Stimulated activated naive CD8-positive, alpha-beta T cell treated with anti-CD3 and anti-CD28 coated beads, Interleukin-15, amount 100 ng/mL, for 72 hours (primary cell): Measurements from ENCODE around the gene SLC39A11.

Experiments
- ATAC-seq: fragments of 150-1000 bp; cut with Tn5 transposase; 2 replicates; pipeline ENCODE4 v1.10.0; 2021; ENCODE audit warnings: mild to moderate bottlenecking, moderate library complexity
- DNase-seq, 2 donors: peaks; one replicate each; pipeline ENCODE4 v3.0.0; 2021 to 2022
- H3K27ac Mint-ChIP-seq, 2 donors: one replicate each; pipeline ENCODE4 v1.8.0; 2022; ENCODE audit warnings: mild to moderate bottlenecking in 2 of 2, mixed read lengths in 2 of 2, moderate library complexity in 2 of 2
- H3K27me3 Mint-ChIP-seq: one replicate; pipeline ENCODE4 v1.8.0; 2022; ENCODE audit warnings: mixed read lengths
- H3K4me1 Mint-ChIP-seq: one replicate; pipeline ENCODE4 v1.8.0; 2022; ENCODE audit warnings: mild to moderate bottlenecking, mixed read lengths
- H3K4me3 Mint-ChIP-seq, 2 donors: one replicate each; pipeline ENCODE4 v1.8.0; 2022; ENCODE audit warnings: mild to moderate bottlenecking in 2 of 2, mixed read lengths in 2 of 2, moderate library complexity in 1 of 2
- H3K9me3 Mint-ChIP-seq, 2 donors: one replicate each; pipeline ENCODE4 v1.8.0; 2022; ENCODE audit warnings: mixed read lengths in 2 of 2

SLC39A11 gene

DNA sequence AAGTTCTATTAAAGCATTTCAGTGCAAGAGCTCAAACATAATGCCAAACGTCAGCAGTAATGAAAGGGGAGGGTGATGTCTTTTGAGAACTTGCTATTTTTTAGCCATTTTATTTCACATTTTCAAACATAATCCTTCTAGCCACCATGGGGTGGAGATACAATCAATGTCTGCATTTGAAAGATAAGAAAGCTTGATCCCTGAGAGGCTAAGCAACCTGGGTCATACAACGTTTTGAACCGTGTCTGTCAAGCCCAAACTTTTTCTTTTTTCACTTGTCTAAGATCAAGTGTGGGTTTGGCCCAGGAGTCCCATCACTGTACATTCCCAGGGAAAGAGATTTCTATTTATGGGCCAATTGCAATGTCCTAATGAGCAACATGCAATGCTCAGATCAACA lies 331.1 kb downstream of the SLC39A11 start:
- Mint-ChIP-seq H3K9me3 (peaks cover 2% of the 10 kb centered on the region in 2 donors), H3K4me3 (no peak overlapping the region), H3K27ac (no peak overlapping the region), H3K27me3 (no peaks in the 10 kb centered on the region), H3K4me1 (no peaks in the 10 kb centered on the region)
- DNase-seq (no peak), ATAC-seq (no peak)

DNA sequence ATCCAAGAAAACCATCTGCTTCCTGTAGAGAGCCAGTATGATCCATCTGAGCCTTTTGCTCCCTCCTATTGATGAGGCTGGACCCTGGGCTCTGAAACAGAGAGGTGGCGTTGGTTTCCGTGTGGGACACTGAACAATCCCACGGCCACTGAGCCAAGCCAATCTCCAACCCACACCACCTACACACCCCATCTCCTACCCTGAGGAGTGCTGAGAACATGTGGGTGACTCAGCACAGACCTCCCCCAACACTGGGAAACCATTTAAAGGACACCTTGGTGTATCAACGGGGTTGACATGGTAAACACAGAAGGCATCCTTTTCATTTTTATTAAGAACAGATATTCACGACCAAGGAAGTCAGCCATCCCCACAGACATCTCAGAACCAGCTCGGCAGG lies 332.1 kb downstream of the SLC39A11 start:
- H3K4me3 Mint-ChIP-seq: no peak overlapping the region
- no peaks in the 10 kb centered on the region for H3K27me3 Mint-ChIP-seq
- no peaks in the 10 kb centered on the region for H3K4me1 Mint-ChIP-seq
- ATAC-seq: no peak
- H3K9me3 Mint-ChIP-seq: peaks cover 5 to 9% of the 10 kb centered on the region in 2 donors
- no peak overlapping the region for H3K27ac Mint-ChIP-seq
- DNase-seq: no peak

- H3K9me3 Mint-ChIP-seq: peaks cover 5 to 9% of the 10 kb centered on the region in 2 donors
- no peaks in the 10 kb centered on the region for H3K4me1 Mint-ChIP-seq
- no peak for DNase-seq
- H3K4me3 Mint-ChIP-seq: no peak overlapping the region
- H3K27ac Mint-ChIP-seq: no peak overlapping the region
- no peak for ATAC-seq
- no peaks in the 10 kb centered on the region for H3K27me3 Mint-ChIP-seq
These were observed 333.2 kb downstream of the SLC39A11 start for GRCh38 chr17:72759301-72759700.

DNA sequence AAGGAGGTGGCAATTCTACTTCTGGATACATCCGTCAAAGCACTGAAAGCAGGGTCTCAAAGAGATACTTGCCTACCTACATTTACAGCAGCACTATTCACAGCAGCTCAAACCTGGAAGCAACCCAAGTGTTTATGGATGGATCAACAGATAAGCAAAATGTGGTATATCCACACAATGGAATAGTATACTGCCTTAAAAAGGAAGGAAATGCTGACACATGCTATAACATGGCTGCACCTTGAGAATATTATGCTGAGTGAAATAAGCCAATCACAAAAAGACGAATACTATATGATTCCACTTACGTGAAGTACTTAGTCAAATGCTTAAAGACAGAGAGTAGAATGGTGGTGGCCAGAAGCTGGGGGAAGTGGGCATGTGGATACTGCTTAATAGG lies 336.2 kb downstream of the SLC39A11 start:
- no peak overlapping the region for H3K27ac Mint-ChIP-seq
- H3K4me1 Mint-ChIP-seq: no peaks in the 10 kb centered on the region
- no peaks in the 10 kb centered on the region for H3K27me3 Mint-ChIP-seq
- no peak for ATAC-seq
- no peak overlapping the region for H3K4me3 Mint-ChIP-seq
- DNase-seq: no peak
- peaks cover 5 to 9% of the 10 kb centered on the region in 2 donors for H3K9me3 Mint-ChIP-seq

GRCh38 chr17:72754513-72754912 lies 338.0 kb downstream of the SLC39A11 start:
- Mint-ChIP-seq H3K27ac (no peak overlapping the region), H3K4me3 (no peak overlapping the region), H3K9me3 (peaks cover 5 to 9% of the 10 kb centered on the region in 2 donors), H3K27me3 (no peaks in the 10 kb centered on the region), H3K4me1 (no peaks in the 10 kb centered on the region)
- ATAC-seq (no peak), DNase-seq (no peak)

DNA sequence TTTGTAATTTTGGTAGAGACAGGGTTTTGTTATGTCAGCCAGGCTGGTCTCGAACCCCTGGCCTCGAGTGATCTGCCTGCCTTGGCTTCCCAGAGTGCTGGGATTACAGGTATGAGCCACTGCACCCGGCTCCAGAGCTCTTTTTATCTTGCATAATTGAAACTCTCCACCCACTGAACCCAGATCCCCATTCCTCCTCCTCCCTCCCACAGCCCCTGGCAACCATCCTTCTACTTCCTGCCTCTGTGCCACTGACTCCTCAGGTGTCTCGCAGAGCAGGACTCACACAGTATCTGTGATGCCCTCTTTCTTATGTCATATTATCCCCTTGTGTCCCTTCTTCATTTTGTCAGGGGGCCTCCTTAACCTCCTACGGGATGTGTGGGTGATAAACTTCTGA lies 340.7 kb downstream of the SLC39A11 start:
- ATAC-seq: no peak

GRCh38 chr17:72749119-72749572 lies 343.3 kb downstream of the SLC39A11 start:
- no peak for ATAC-seq
- Mint-ChIP-seq H3K4me3 (no peak overlapping the region), H3K27ac (no peak overlapping the region), H3K9me3 (no peaks in the 10 kb centered on the region), H3K27me3 (no peaks in the 10 kb centered on the region), H3K4me1 (no peaks in the 10 kb centered on the region)
- DNase-seq: no peak

More for the DNA sequence above, 340.7 kb downstream of the SLC39A11 start:
- no peaks in the 10 kb centered on the region for H3K27me3 Mint-ChIP-seq
- H3K4me1 Mint-ChIP-seq: no peaks in the 10 kb centered on the region
- H3K9me3 Mint-ChIP-seq: peaks cover 5 to 9% of the 10 kb centered on the region in 2 donors
- DNase-seq: no peak
- H3K27ac Mint-ChIP-seq: peak overlapping the region in 1 of 2 donors; percentile 89
- H3K4me3 Mint-ChIP-seq: no peak overlapping the region

GRCh38 chr17:72747501-72747900 lies 345.0 kb downstream of the SLC39A11 start:
- Mint-ChIP-seq H3K4me3 (no peak overlapping the region), H3K9me3 (no peaks in the 10 kb centered on the region), H3K27me3 (no peaks in the 10 kb centered on the region), H3K4me1 (no peaks in the 10 kb centered on the region), H3K27ac (no peak overlapping the region)
- DNase-seq (no peak), ATAC-seq (no peak)

DNA sequence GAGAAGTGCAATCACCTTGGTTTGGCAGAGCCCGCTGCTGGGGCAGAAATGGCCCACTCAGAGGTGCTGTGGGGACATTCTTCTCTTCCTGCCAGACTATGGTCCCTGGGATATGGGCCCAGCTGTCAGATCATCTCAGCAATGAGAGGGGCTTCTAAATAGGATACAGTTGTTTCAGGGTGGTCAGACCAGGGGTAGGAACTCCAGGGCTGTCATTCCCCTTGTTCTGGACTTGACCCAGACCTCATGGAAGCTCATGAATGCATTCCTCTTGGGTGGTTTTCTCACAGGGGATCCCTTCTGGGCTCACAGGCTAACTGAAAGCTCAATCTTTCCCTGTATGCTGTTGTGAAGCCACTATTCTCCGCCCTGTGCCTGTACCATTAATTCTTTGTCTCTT lies 347.2 kb downstream of the SLC39A11 start:
- H3K27ac Mint-ChIP-seq: no peak overlapping the region
- ATAC-seq (no peak), DNase-seq (no peak)
- H3K4me1 Mint-ChIP-seq: no peaks in the 10 kb centered on the region
- H3K4me3 Mint-ChIP-seq: no peak overlapping the region
- no peaks in the 10 kb centered on the region for H3K27me3 Mint-ChIP-seq
- no peaks in the 10 kb centered on the region for H3K9me3 Mint-ChIP-seq

- no peak for ATAC-seq
- Mint-ChIP-seq H3K4me1 (no peaks in the 10 kb centered on the region), H3K27ac (peak overlapping the region in 1 of 2 donors; percentile 31), H3K4me3 (no peak overlapping the region), H3K9me3 (no peaks in the 10 kb centered on the region), H3K27me3 (no peaks in the 10 kb centered on the region)
- DNase-seq: no peak
These were observed 349.4 kb downstream of the SLC39A11 start for GRCh38 chr17:72743037-72743467.

DNA sequence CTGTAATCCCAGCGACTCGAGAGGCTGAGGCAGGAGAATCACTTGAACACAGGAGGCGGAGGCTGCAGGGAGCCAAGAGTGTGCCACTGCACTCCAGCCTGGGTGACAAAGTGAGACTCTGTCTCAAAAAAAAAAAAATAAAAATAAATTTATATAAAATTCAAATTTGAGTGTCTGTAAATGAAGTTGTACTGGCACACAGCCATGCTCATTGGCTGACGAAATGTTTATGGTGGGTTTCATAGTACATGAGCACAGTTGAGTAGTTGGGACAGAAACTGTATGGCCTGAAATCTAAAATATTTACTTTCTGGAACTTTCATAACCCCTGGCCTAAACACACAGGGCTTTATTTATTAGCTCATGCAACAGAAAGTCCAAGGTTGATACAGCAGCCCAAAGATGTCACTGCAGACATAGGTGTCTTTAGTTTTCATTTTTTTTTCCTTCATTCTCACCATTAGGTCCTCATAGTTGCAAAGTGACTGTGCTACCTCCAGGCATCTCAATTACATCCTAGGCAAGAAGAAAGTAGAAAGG lies 355.3 kb downstream of the SLC39A11 start:
- ATAC-seq (no peak), DNase-seq (no peak)
- H3K4me3 Mint-ChIP-seq: no peak overlapping the region
- H3K27me3 Mint-ChIP-seq: no peaks in the 10 kb centered on the region
- H3K4me1 Mint-ChIP-seq: no peaks in the 10 kb centered on the region
- H3K27ac Mint-ChIP-seq: no peak overlapping the region
- no peaks in the 10 kb centered on the region for H3K9me3 Mint-ChIP-seq

GRCh38 chr17:72735592-72735991 lies 356.9 kb downstream of the SLC39A11 start:
- Mint-ChIP-seq H3K27ac (peak overlapping the region in 1 of 2 donors; percentile 49), H3K27me3 (no peaks in the 10 kb centered on the region), H3K4me1 (no peaks in the 10 kb centered on the region), H3K9me3 (no peaks in the 10 kb centered on the region), H3K4me3 (no peak overlapping the region)
- ATAC-seq (no peak), DNase-seq (no peak)

DNA sequence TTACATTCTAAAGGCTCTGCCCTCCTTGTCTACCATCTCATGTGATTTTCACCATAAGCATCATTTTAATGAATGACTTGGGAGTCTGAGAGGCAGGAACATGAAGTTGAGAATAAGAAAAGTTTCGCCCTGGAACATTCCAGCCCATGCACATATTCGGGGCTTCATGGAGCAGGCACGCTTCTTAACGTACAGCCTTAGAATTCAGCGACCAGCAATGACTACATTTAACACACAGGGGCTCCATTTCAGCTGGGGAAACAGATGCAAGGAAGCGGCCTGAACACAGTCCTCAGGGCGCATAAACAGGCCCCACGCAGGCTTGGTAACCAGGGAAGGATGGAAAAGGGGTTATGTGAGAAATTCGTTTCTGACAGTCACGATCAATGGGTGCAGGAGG lies 357.4 kb downstream of the SLC39A11 start:
- DNase-seq (no peak), ATAC-seq (no peak)
- Mint-ChIP-seq H3K9me3 (no peaks in the 10 kb centered on the region), H3K27ac (no peak overlapping the region), H3K27me3 (no peaks in the 10 kb centered on the region), H3K4me3 (no peak overlapping the region), H3K4me1 (no peaks in the 10 kb centered on the region)

- H3K4me1 Mint-ChIP-seq: no peaks in the 10 kb centered on the region
- ATAC-seq (no peak), DNase-seq (no peak)
- peak overlapping the region in 1 of 2 donors; percentile 60 for H3K27ac Mint-ChIP-seq
- no peaks in the 10 kb centered on the region for H3K9me3 Mint-ChIP-seq
- no peaks in the 10 kb centered on the region for H3K27me3 Mint-ChIP-seq
- no peak overlapping the region for H3K4me3 Mint-ChIP-seq
These were observed 357.9 kb downstream of the SLC39A11 start for GRCh38 chr17:72734613-72735012.

- no peaks in the 10 kb centered on the region for H3K27me3 Mint-ChIP-seq
- no peak overlapping the region for H3K4me3 Mint-ChIP-seq
- H3K4me1 Mint-ChIP-seq: no peaks in the 10 kb centered on the region
- no peak for ATAC-seq
- DNase-seq: no peak
- H3K27ac Mint-ChIP-seq: no peak overlapping the region
- no peaks in the 10 kb centered on the region for H3K9me3 Mint-ChIP-seq
These were observed 358.7 kb downstream of the SLC39A11 start for GRCh38 chr17:72733619-72734282.

- no peak overlapping the region for H3K27ac Mint-ChIP-seq
- H3K27me3 Mint-ChIP-seq: no peaks in the 10 kb centered on the region
- ATAC-seq (no peak), DNase-seq (no peak)
- no peaks in the 10 kb centered on the region for H3K9me3 Mint-ChIP-seq
- no peak overlapping the region for H3K4me3 Mint-ChIP-seq
- peaks cover 2% of the 10 kb centered on the region for H3K4me1 Mint-ChIP-seq
These were observed 359.4 kb downstream of the SLC39A11 start for GRCh38 chr17:72732893-72733618.
